H9 (cell line): ENCODE data around the gene KREMEN2. TPM values are rescaled to one million over a fixed set of nuclear protein-coding genes. Genes with fewer than 3 reads are reported as not detected.

Experiments used
- DNase-seq: peaks from one replicate; pipeline ENCODE4 v3.0.0-alpha.2; 2017
- H2AFZ ChIP-seq: one replicate; pipeline ENCODE4 v1.6.1; 2013; ENCODE audit warnings: mild to moderate bottlenecking, low read length, control low read depth, moderate library complexity
- H2AK5ac ChIP-seq: 2 replicates; pipeline ENCODE4 v1.6.1; 2013; ENCODE audit warnings: low read length, control low read depth, mixed read lengths; ENCODE audit not compliant: insufficient read length
- H2BK120ac ChIP-seq: one replicate; pipeline ENCODE4 v1.6.1; 2013; ENCODE audit warnings: low read depth, mild to moderate bottlenecking, low read length, control low read depth, inconsistent platforms; ENCODE audit not compliant: poor library complexity, severe bottlenecking
- H2BK12ac ChIP-seq: 2 replicates; pipeline ENCODE4 v1.6.1; 2013; ENCODE audit warnings: low read length, control low read depth, mixed read lengths, low read depth; ENCODE audit not compliant: insufficient read length
- H2BK15ac ChIP-seq: 2 replicates; pipeline ENCODE4 v1.6.1; 2013; ENCODE audit warnings: low read depth, low read length, control low read depth
- H2BK20ac ChIP-seq: one replicate; pipeline ENCODE4 v1.6.1; 2013; ENCODE audit warnings: low read depth, mild to moderate bottlenecking, low read length, control low read depth, inconsistent platforms; ENCODE audit not compliant: poor library complexity, severe bottlenecking
- H2BK5ac ChIP-seq: 2 replicates; pipeline ENCODE4 v1.6.1; 2013; ENCODE audit warnings: low read length, control low read depth, mixed read lengths; ENCODE audit not compliant: insufficient read length
- H3K14ac ChIP-seq: 2 replicates; pipeline ENCODE4 v1.6.1; 2013; ENCODE audit warnings: low read length, control low read depth; ENCODE audit not compliant: insufficient read depth
- H3K18ac ChIP-seq: 2 replicates; pipeline ENCODE4 v1.6.1; 2013; ENCODE audit warnings: low read depth, mild to moderate bottlenecking, mixed read lengths, low read length, control low read depth; ENCODE audit not compliant: insufficient read length
- H3K23ac ChIP-seq: 2 replicates; pipeline ENCODE4 v1.6.1; 2013; ENCODE audit warnings: low read length, control low read depth, mixed read lengths, low read depth; ENCODE audit not compliant: insufficient read length
- H3K23me2 ChIP-seq: 2 replicates; pipeline ENCODE4 v1.6.1; 2013; ENCODE audit warnings: low read depth, mild to moderate bottlenecking, mixed read lengths, low read length, control low read depth; ENCODE audit not compliant: insufficient read length, poor library complexity, severe bottlenecking
- H3K27ac ChIP-seq: 2 replicates; pipeline ENCODE4 v1.5.1; 2013; ENCODE audit warnings: low read length, control low read depth, mixed read lengths, low read depth; ENCODE audit not compliant: insufficient read length
- H3K27me3 ChIP-seq: 2 replicates; pipeline ENCODE4 v1.6.1; 2013; ENCODE audit warnings: low read length, control low read depth, inconsistent platforms; ENCODE audit not compliant: insufficient read depth
- H3K4ac ChIP-seq: 2 replicates; pipeline ENCODE4 v1.6.1; 2013; ENCODE audit warnings: low read depth, mild to moderate bottlenecking, control low read depth, inconsistent platforms, low read length, moderate library complexity
- H3K4me1 ChIP-seq: 2 replicates; pipeline ENCODE4 v1.6.1; 2013; ENCODE audit warnings: low read length, control low read depth, inconsistent platforms; ENCODE audit not compliant: insufficient read depth
- H3K4me2 ChIP-seq: 2 replicates; pipeline ENCODE4 v1.6.1; 2013; ENCODE audit warnings: low read length, control low read depth, mixed read lengths; ENCODE audit not compliant: insufficient read length, insufficient read depth
- H3K56ac ChIP-seq: 2 replicates; pipeline ENCODE4 v1.6.1; 2013; ENCODE audit warnings: low read depth, mild to moderate bottlenecking, mixed read lengths, low read length, control low read depth; ENCODE audit not compliant: insufficient read length
- H3K79me1 ChIP-seq: 2 replicates; pipeline ENCODE4 v1.6.1; 2013; ENCODE audit warnings: low read depth, mild to moderate bottlenecking, moderate library complexity, low read length, control low read depth, inconsistent platforms; ENCODE audit not compliant: insufficient read depth, poor library complexity, severe bottlenecking
- H3K79me2 ChIP-seq: 2 replicates; pipeline ENCODE4 v1.6.1; 2013; ENCODE audit warnings: low read length, control low read depth, inconsistent platforms; ENCODE audit not compliant: insufficient read depth
- H3K9ac ChIP-seq: 2 replicates; pipeline ENCODE4 v1.6.1; 2013; ENCODE audit warnings: low read length, control low read depth, mixed read lengths; ENCODE audit not compliant: insufficient read length; ENCODE audit errors: extremely low read depth
- H3K9me3 ChIP-seq: one replicate; pipeline ENCODE4 v1.6.1; 2013; ENCODE audit warnings: low read depth, low read length, inconsistent platforms; ENCODE audit not compliant: control insufficient read depth
- H3T11ph ChIP-seq: one replicate; pipeline ENCODE4 v1.6.1; 2013; ENCODE audit warnings: mild to moderate bottlenecking, low read length, control low read depth, inconsistent platforms
- H4K20me1 ChIP-seq: one replicate; pipeline ENCODE4 v1.6.1; 2013; ENCODE audit not compliant: control insufficient read depth, insufficient read length, insufficient read depth
- H4K5ac ChIP-seq: 2 replicates; pipeline ENCODE4 v1.6.1; 2013; ENCODE audit warnings: low read depth, mild to moderate bottlenecking, mixed read lengths, low read length, control low read depth; ENCODE audit not compliant: insufficient read length
- H4K8ac ChIP-seq: replicated peaks from 2 replicates; pipeline ENCODE4 v1.6.1; 2013; ENCODE audit warnings: low read length, control low read depth, mixed read lengths, low read depth; ENCODE audit not compliant: insufficient read length
- H4K91ac ChIP-seq: 2 replicates; pipeline ENCODE4 v1.6.1; 2013; ENCODE audit warnings: low read depth, mild to moderate bottlenecking, moderate library complexity, mixed read lengths, low read length, control low read depth; ENCODE audit not compliant: insufficient read length
- H3K27ac Mint-ChIP-seq, 3 experiments: 2 replicates in 2 of 3; 3 replicates in 1 of 3; pipeline ENCODE4 v1.8.0; 2020 to 2021; ENCODE audit warnings: mixed read lengths in 3 of 3, mild to moderate bottlenecking in 1 of 3, moderate library complexity in 1 of 3
- H3K27me3 Mint-ChIP-seq: 2 replicates; pipeline ENCODE4 v1.8.0; 2021; ENCODE audit warnings: low read depth, mild to moderate bottlenecking, moderate library complexity, mixed read lengths
- H3K36me3 Mint-ChIP-seq, 3 experiments: 2 replicates in 2 of 3; 3 replicates in 1 of 3; pipeline ENCODE4 v1.8.0; 2020 to 2021; ENCODE audit warnings: low read depth in 3 of 3, mixed read lengths in 3 of 3; ENCODE audit not compliant: insufficient read depth in 1 of 3
- H3K4me1 Mint-ChIP-seq, 2 experiments: 2 replicates each; pipeline ENCODE4 v1.8.0; 2020; ENCODE audit warnings: mixed read lengths in 2 of 2
- H3K4me3 Mint-ChIP-seq, 2 experiments: 2 replicates in 1 of 2; 3 replicates in 1 of 2; pipeline ENCODE4 v1.8.0; 2020 to 2021; ENCODE audit warnings: mild to moderate bottlenecking in 2 of 2, mixed read lengths in 2 of 2, moderate library complexity in 1 of 2
- H3K9me3 Mint-ChIP-seq, 2 experiments: 2 replicates in 1 of 2; 3 replicates in 1 of 2; pipeline ENCODE4 v1.8.0; 2020; ENCODE audit warnings: mild to moderate bottlenecking in 2 of 2, mixed read lengths in 2 of 2, moderate library complexity in 1 of 2
- WGBS: extraction: QIAGEN DNeasy Blood & Tissue Kit; methylation state at CpG from one replicate; pipeline ENCODE4 v1.1.7; 2013; ENCODE audit warnings: missing lambda C conversion rate, low lambda C conversion rate, mixed read lengths; ENCODE audit not compliant: insufficient read length; ENCODE audit errors: extremely low coverage; 5-methylcytosine and 5-hydroxymethylcytosine counted together
- total RNA-seq: library from RNA; stranded (reverse); gene quantifications from 2 replicates; pipeline ENCODE4 v1.2.1, GENCODE V29; 2021
- TF ChIP-seq, protein P1 (sequence below): fragments of 200-600 bp; sonication (generic); conservative IDR thresholded peaks from 3 replicates; pipeline ENCODE4 v1.8.0; 2021; ENCODE audit warnings: antibody characterized with exemption, mild to moderate bottlenecking

The KREMEN2 gene
- total RNA-seq, 1 experiment from 2014 or later, result 12.8 TPM

DNA sequence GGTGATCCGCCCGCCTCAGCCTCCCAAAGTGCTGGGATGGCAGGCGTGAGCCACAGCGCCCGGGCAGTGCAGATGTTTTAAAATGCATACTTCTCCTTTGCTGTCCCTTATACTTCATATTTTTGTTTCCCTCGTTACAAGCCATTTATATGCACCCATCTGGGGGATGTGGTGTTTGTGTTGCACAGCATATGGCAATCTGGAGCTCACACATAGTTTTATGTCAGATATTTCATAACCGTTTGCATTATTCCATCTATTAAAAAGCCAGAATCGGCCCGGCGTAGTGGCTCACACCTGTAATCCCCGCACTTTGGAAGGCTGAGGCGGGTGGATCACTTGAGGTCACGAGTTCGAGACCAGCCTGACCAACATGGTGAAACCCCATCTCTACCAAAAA lies 40.6 kb upstream of the KREMEN2 start:
- peaks cover 21 to 25% of the 10 kb centered on the region in 2 experiments for H3K4me1 Mint-ChIP-seq
- H3K36me3 Mint-ChIP-seq, result peaks cover 12 to 19% (median 14%) of the 10 kb centered on the region in 3 experiments
- Histone ChIP-seq H2BK12ac (no peak overlapping the region), H3T11ph (no peak overlapping the region), H4K5ac (no peak overlapping the region), H3K14ac (no peak overlapping the region), H3K4me1 (no peaks in the 10 kb centered on the region), H2BK20ac (no peak overlapping the region), H3K4ac (no peak overlapping the region), H3K9me3 (no peaks in the 10 kb centered on the region), H3K79me2 (no peaks in the 10 kb centered on the region), H3K4me2 (no peak overlapping the region), H3K79me1 (no peaks in the 10 kb centered on the region), H3K23ac (no peak overlapping the region), H4K20me1 (no peaks in the 10 kb centered on the region), H3K27ac (no peak overlapping the region), H4K91ac (no peak overlapping the region), H3K27me3 (no peaks in the 10 kb centered on the region), H2AFZ (no peak overlapping the region), H2BK15ac (no peak overlapping the region), H3K56ac (no peak overlapping the region), H3K18ac (no peak overlapping the region), H2AK5ac (no peak overlapping the region), H2BK5ac (no peak overlapping the region), H2BK120ac (no peak overlapping the region), H3K9ac (no peak overlapping the region), H4K8ac (no peak overlapping the region), H3K23me2 (peaks cover 5% of the 10 kb centered on the region)
- no CpG with 5 or more reads among the region's 14 CpGs for WGBS
- H3K27me3 Mint-ChIP-seq, result peaks cover 6% of the 10 kb centered on the region
- peaks cover 10 to 11% of the 10 kb centered on the region in 2 experiments for H3K9me3 Mint-ChIP-seq
- H3K27ac Mint-ChIP-seq, result no peak overlapping the region
- no peak overlapping the region for H3K4me3 Mint-ChIP-seq
- TF ChIP-seq, protein P1, sequence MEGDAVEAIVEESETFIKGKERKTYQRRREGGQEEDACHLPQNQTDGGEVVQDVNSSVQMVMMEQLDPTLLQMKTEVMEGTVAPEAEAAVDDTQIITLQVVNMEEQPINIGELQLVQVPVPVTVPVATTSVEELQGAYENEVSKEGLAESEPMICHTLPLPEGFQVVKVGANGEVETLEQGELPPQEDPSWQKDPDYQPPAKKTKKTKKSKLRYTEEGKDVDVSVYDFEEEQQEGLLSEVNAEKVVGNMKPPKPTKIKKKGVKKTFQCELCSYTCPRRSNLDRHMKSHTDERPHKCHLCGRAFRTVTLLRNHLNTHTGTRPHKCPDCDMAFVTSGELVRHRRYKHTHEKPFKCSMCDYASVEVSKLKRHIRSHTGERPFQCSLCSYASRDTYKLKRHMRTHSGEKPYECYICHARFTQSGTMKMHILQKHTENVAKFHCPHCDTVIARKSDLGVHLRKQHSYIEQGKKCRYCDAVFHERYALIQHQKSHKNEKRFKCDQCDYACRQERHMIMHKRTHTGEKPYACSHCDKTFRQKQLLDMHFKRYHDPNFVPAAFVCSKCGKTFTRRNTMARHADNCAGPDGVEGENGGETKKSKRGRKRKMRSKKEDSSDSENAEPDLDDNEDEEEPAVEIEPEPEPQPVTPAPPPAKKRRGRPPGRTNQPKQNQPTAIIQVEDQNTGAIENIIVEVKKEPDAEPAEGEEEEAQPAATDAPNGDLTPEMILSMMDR, result no peak
- DNase-seq, result no peak
